ENCODE measurements around the gene ZDHHC20. TPM values are rescaled to one million over a fixed set of nuclear protein-coding genes. Genes with fewer than 3 reads are reported as not detected.

Gene ZDHHC20
- total RNA-seq, 4 donors from 2014 or later, result 65.5 to 128 (median 84.4) TPM

- intact Hi-C loops (cut with DNase I; ENCODE audit: low total_unique reads), result no loop called here
- TF ChIP-seq CTCF (IDR thresholded peaks at IDR 0.05), result no peak
- TF ChIP-seq POLR2A (IDR thresholded peaks at IDR 0.05), result no peak
- peak in 1 of 2 donors; percentile 29 for DNase-seq (ENCODE audit: low spot score in 2 of 2)
- WGBS, 2 donors, result 26 to 29% methylated on average over 4 of the region's 4 CpGs
- H3K4me3 ChIP-seq (ENCODE audit: low read depth, poor library complexity, severe bottlenecking), result no peak overlapping the region
Observed at GRCh38 chr13:21338639-21339278, 120.3 kb downstream of the ZDHHC20 start.

- 72 to 83% methylated on average over 6 of the region's 6 CpGs for WGBS, 2 donors
- no peak overlapping the region for H3K4me3 ChIP-seq (ENCODE audit: low read depth, poor library complexity, severe bottlenecking)
- DNase-seq (ENCODE audit: low spot score in 2 of 2), result peak in 1 of 2 donors; percentile 68
- intact Hi-C loops (cut with DNase I; ENCODE audit: low total_unique reads), result no loop called here
- TF ChIP-seq POLR2A (IDR thresholded peaks at IDR 0.05), result no peak
- TF ChIP-seq CTCF (IDR thresholded peaks at IDR 0.05), result no peak
Observed at GRCh38 chr13:21338156-21338555, 120.9 kb downstream of the ZDHHC20 start.

GRCh38 chr13:21336609-21337349 is 122.3 kb downstream of the ZDHHC20 start:
- peak in 1 of 2 donors; percentile 79 for DNase-seq (ENCODE audit: low spot score in 2 of 2)
- intact Hi-C loops (cut with DNase I; ENCODE audit: low total_unique reads), result no loop called here
- WGBS, 2 donors, result 48 to 73% methylated on average over 8 to 9 of the region's 10 CpGs
- H3K4me3 ChIP-seq (ENCODE audit: low read depth, poor library complexity, severe bottlenecking), result no peak overlapping the region
- no peak for TF ChIP-seq POLR2A (IDR thresholded peaks at IDR 0.05)
- TF ChIP-seq CTCF (IDR thresholded peaks at IDR 0.05), result no peak

GRCh38 chr13:21333186-21333585 is 125.9 kb downstream of the ZDHHC20 start:
- WGBS, 2 donors, result 64 to 90% methylated on average over 2 of the region's 2 CpGs
- TF ChIP-seq CTCF (IDR thresholded peaks at IDR 0.05) (no peak), POLR2A (IDR thresholded peaks at IDR 0.05) (no peak)
- no peak overlapping the region for H3K4me3 ChIP-seq (ENCODE audit: low read depth, poor library complexity, severe bottlenecking)
- intact Hi-C loops (cut with DNase I; ENCODE audit: low total_unique reads), result no loop called here
- DNase-seq (ENCODE audit: low spot score in 2 of 2), result no peak

GRCh38 chr13:21330126-21330861 is 128.8 kb downstream of the ZDHHC20 start:
- DNase-seq (ENCODE audit: low spot score in 2 of 2), result no peak
- no peak overlapping the region for H3K4me3 ChIP-seq (ENCODE audit: low read depth, poor library complexity, severe bottlenecking)
- intact Hi-C loops (cut with DNase I; ENCODE audit: low total_unique reads), result no loop called here
- TF ChIP-seq CTCF (IDR thresholded peaks at IDR 0.05) (no peak), POLR2A (IDR thresholded peaks at IDR 0.05) (no peak)
- WGBS, 2 donors, result 78 to 87% methylated on average over 8 of the region's 8 CpGs

Measured in lower leg skin (tissue), 4 donors.